GM13977 (cell line): ENCODE measurements around the gene TOB2.

Experiments
- DNase-seq: peaks from one replicate; pipeline ENCODE4 v3.0.0; 2012; ENCODE audit warnings: low spot score
- in situ Hi-C: fragments of 300-500 bp; cut with MboI; formaldehyde crosslinking; loops from one replicate; pipeline ENCODE4 v1.12.0; 2022; ENCODE audit warnings: low sequenced_read_pairs, low pct_unique_long_range_greater_than_20kb, mixed read lengths, inconsistent platforms; ENCODE audit not compliant: unreplicated experiment
- TF ChIP-seq, protein P1 (sequence below): IDR thresholded peaks from 2 replicates; pipeline ENCODE4 v1.5.1; 2012; ENCODE audit warnings: mild to moderate bottlenecking, control low read depth; ENCODE audit not compliant: insufficient read depth; ENCODE audit errors: extremely low read depth, missing control alignments

TOB2 gene

GRCh38 chr22:41429232-41429950 is 17.2 kb downstream of the TOB2 start:
- no peak for DNase-seq
- TF ChIP-seq, protein P1, sequence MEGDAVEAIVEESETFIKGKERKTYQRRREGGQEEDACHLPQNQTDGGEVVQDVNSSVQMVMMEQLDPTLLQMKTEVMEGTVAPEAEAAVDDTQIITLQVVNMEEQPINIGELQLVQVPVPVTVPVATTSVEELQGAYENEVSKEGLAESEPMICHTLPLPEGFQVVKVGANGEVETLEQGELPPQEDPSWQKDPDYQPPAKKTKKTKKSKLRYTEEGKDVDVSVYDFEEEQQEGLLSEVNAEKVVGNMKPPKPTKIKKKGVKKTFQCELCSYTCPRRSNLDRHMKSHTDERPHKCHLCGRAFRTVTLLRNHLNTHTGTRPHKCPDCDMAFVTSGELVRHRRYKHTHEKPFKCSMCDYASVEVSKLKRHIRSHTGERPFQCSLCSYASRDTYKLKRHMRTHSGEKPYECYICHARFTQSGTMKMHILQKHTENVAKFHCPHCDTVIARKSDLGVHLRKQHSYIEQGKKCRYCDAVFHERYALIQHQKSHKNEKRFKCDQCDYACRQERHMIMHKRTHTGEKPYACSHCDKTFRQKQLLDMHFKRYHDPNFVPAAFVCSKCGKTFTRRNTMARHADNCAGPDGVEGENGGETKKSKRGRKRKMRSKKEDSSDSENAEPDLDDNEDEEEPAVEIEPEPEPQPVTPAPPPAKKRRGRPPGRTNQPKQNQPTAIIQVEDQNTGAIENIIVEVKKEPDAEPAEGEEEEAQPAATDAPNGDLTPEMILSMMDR, result no peak
- in situ Hi-C loops, result no loop called here

DNA sequence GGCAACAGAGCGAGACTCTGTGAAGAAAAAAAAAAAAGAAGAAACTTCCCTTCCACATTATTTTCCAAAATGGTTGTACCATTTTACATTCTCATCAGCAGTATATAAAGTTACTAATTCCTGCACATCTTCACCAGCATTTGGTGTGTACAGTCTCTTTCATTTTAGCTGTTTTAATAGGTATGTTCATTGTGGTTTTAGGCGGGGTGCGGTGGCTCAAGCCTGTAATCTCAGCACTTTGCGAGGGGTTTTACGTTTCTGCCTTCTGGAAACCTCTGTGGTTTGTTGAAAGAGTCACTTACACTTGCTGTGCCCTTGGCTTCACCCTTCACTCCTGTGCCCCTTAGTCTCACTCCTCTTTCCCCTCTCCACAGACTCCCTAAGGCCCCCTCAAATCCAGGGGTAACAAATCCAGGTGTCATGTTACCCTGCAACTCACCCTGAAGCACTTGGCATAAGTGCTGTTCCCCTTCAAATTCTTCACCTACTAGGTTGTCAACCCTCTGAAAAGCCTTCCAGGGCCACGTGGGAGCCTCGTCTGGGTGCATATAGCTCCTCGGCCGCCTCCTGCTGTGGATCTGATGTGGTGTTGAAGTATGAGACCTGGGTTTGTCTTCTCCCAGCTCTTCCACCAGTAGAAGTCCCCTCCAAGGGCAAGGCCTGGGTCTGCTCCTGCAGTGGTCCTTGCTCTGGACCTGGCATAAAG is 20.8 kb downstream of the TOB2 start:
- in situ Hi-C loops, result no loop called here
- TF ChIP-seq, protein P1, result no peak
- DNase-seq, result no peak

DNA sequence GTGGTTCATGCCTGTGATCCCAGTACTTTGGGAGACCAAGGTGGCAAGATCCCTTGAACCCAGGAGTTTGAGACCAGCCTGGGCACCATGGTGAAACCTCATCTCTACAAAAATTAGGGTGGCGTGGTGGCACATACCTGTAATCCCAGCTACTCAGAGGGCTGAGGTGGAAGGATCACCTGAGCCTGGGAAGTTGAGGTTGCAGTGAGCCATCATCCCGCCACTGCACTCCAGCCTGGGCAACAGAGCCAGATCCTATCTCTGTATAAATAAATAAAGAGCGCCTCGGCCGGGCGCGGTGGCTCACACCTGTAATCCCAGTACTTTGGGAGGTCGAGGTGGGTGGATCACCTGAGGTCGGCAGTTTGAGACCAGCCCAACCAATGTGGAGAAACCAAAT is 27.9 kb downstream of the TOB2 start:
- in situ Hi-C loops, result no loop called here
- DNase-seq, result no peak
- TF ChIP-seq, protein P1, result no peak

GRCh38 chr22:41417622-41418390 is 28.8 kb downstream of the TOB2 start:
- DNase-seq, result no peak
- TF ChIP-seq, protein P1, result no peak

DNA sequence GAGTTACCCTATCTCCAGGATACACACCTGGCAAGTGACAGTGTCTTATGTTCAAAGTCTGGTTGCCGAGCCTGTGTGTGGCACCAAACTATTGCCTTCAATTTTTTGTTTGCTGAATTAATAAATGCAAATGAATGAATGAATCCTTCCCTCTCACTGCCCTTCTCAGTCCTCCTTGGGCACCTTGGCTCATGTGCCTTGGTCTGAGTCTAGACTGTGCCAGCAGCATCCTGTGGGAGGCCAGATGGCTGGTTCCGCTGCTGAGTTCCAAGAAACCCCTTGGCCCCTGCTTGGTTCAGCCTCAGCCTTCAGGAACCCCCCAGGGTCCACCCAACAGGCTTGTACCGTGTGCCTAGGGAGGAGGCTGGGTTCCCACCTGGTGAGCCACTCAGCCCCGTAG is 31.0 kb downstream of the TOB2 start:
- in situ Hi-C loops, result no loop called here
- TF ChIP-seq, protein P1, result no peak

More at GRCh38 chr22:41417622-41418390, 28.8 kb downstream of the TOB2 start:
- in situ Hi-C loops, result no loop called here

GRCh38 chr22:41411021-41411851 is 35.4 kb downstream of the TOB2 start:
- TF ChIP-seq, protein P1, result no peak
- in situ Hi-C loops, result no loop called here
- no peak for DNase-seq

More for the DNA sequence above, 31.0 kb downstream of the TOB2 start:
- DNase-seq, result no peak
